Measurements from ENCODE around the gene PSMD3. TPM values are rescaled to one million over a fixed set of nuclear protein-coding genes. Genes with fewer than 3 reads are reported as not detected.

The PSMD3 gene
- total RNA-seq, 1 experiment from 2014 or later = 174 TPM

- Histone ChIP-seq H4K5ac (ENCODE audit: insufficient read length, low read depth, low read length) (no peak overlapping the region), H3K14ac (ENCODE audit: insufficient read depth, low read length) (peak overlapping the region; percentile 85), H3K4me2 (ENCODE audit: insufficient read depth, insufficient read length, low read length) (peak overlapping the region; percentile 65), H3K79me2 (ENCODE audit: insufficient read depth, low read length) (no peaks in the 10 kb centered on the region), H3K27me3 (ENCODE audit: insufficient read depth, low read length) (no peaks in the 10 kb centered on the region), H4K91ac (ENCODE audit: insufficient read length, low read depth, low read length) (no peak overlapping the region), H3K9ac (ENCODE audit: extremely low read depth, insufficient read length, low read length) (no peak overlapping the region), H2AK5ac (ENCODE audit: insufficient read length, low read length) (no peak overlapping the region), H4K8ac (replicated peaks; ENCODE audit: insufficient read length, low read depth, low read length) (no peak overlapping the region), H3K27ac (ENCODE audit: insufficient read length, low read depth, low read length) (no peak overlapping the region), H3K4ac (ENCODE audit: low read depth, low read length) (no peak overlapping the region), H2BK20ac (ENCODE audit: low read depth, low read length, poor library complexity, severe bottlenecking) (no peak overlapping the region), H4K20me1 (ENCODE audit: control insufficient read depth, insufficient read depth, insufficient read length) (no peaks in the 10 kb centered on the region), H3K9me3 (ENCODE audit: control insufficient read depth, low read depth, low read length) (no peaks in the 10 kb centered on the region), H3K23ac (ENCODE audit: insufficient read length, low read depth, low read length) (no peak overlapping the region), H2BK12ac (ENCODE audit: insufficient read length, low read depth, low read length) (no peak overlapping the region), H2AFZ (ENCODE audit: low read length) (no peak overlapping the region), H3K18ac (ENCODE audit: insufficient read length, low read depth, low read length) (peak overlapping the region; percentile 59), H3K4me1 (ENCODE audit: insufficient read depth, low read length) (peaks cover 2% of the 10 kb centered on the region; the same call in 1 of the 2 replicates), H3T11ph (ENCODE audit: low read length) (no peak overlapping the region), H3K23me2 (ENCODE audit: insufficient read length, low read depth, low read length, poor library complexity, severe bottlenecking) (peaks cover 8% of the 10 kb centered on the region), H2BK5ac (ENCODE audit: insufficient read length, low read length) (no peak overlapping the region), H2BK15ac (ENCODE audit: low read depth, low read length) (no peak overlapping the region), H3K56ac (ENCODE audit: insufficient read length, low read depth, low read length) (no peak overlapping the region), H2BK120ac (ENCODE audit: low read depth, low read length, poor library complexity, severe bottlenecking) (no peak overlapping the region), H3K79me1 (ENCODE audit: insufficient read depth, low read depth, low read length, poor library complexity, severe bottlenecking) (no peaks in the 10 kb centered on the region)
- H3K4me3 Mint-ChIP-seq = peak overlapping the region; percentile 81 to 91
- H3K36me3 Mint-ChIP-seq (ENCODE audit: insufficient read depth in 1 of 3, low read depth in 3 of 3) = no peaks in the 10 kb centered on the region
- peak overlapping the region in 2 of 3 experiments; percentile 98; a peak in 4 of 7 replicates for H3K27ac Mint-ChIP-seq
- H3K9me3 Mint-ChIP-seq = no peaks in the 10 kb centered on the region; a peak in 1 of 5 replicates
- no CpG with 5 or more reads among the region's 55 CpGs for WGBS (ENCODE audit: extremely low coverage, insufficient read length, low lambda C conversion rate)
- DNase-seq = peak; percentile 100
- H3K27me3 Mint-ChIP-seq (ENCODE audit: low read depth) = peaks cover 18% of the 10 kb centered on the region
- H3K4me1 Mint-ChIP-seq = peaks cover 17 to 22% of the 10 kb centered on the region in 2 experiments
- no peak for TF ChIP-seq CTCF (conservative IDR thresholded peaks at IDR 0.05)
Observed at GRCh38 chr17:39952680-39953470, 27.7 kb upstream of the PSMD3 start.
